ENCODE results near the gene PHKG2. TPM values are rescaled to one million over a fixed set of nuclear protein-coding genes. Genes with fewer than 3 reads are reported as not detected.

The PHKG2 gene
- total RNA-seq, 8 experiments from 2014 or later, result 12.0 to 35.7 (median 18.6) TPM

- Histone ChIP-seq H3K4me3 (peak overlapping the region; percentile 50 to 62 (median 59)), H3K4me1 (replicated peaks in 1 of 2) (peaks cover 20 to 22% of the 10 kb centered on the region in 2 donors), H3K27ac (peak overlapping the region; percentile 89 to 94)
- ATAC-seq (replicated peaks in 6 of 8), result peak; percentile 1 to 22 (median 8)
- in situ Hi-C loops (cut with MboI; ENCODE audit: low pct_unique_long_range_greater_than_20kb in 2 of 9, low sequenced_read_pairs in 9 of 9, unreplicated experiment in 9 of 9), result loop anchor here in 2 of 9 experiments (25.0 kb wide), 1 partner anchor 113 kb away; the partner anchor contains the start of genes BCL7C (in 2 of the 2) and CTF1 (in 2 of the 2)
- WGBS, 10 experiments, result 17 to 80% (median 70%) methylated on average over 1 to 4 of the region's 8 CpGs; no CpG with 5 or more reads in 5 of the 10 experiments
These were observed 26.3 kb downstream of the PHKG2 start for GRCh38 chr16:30774367-30775130.

- Histone ChIP-seq H3K4me1 (replicated peaks in 1 of 2) (peaks cover 20 to 22% of the 10 kb centered on the region in 2 donors), H3K27ac (peak overlapping the region; percentile 89 to 94), H3K4me3 (peak overlapping the region; percentile 50 to 62 (median 59))
- 0 to 71% (median 38%) methylated on average over 1 to 4 of the region's 15 CpGs; no CpG with 5 or more reads in 6 of the 10 experiments for WGBS, 10 experiments
- in situ Hi-C loops (cut with MboI; ENCODE audit: low pct_unique_long_range_greater_than_20kb in 2 of 9, low sequenced_read_pairs in 9 of 9, unreplicated experiment in 9 of 9), result loop anchor here in 2 of 9 experiments (25.0 kb wide), 1 partner anchor 112 kb away; the partner anchor contains the start of genes BCL7C (in 2 of the 2) and CTF1 (in 2 of the 2)
- ATAC-seq (replicated peaks in 6 of 8), result no peak
These were observed 26.8 kb downstream of the PHKG2 start for GRCh38 chr16:30775131-30775391.

- WGBS, 10 experiments, result 0 to 1% (median 0%) methylated on average over 1 to 24 of the region's 81 CpGs; no CpG with 5 or more reads in 4 of the 10 experiments
- Histone ChIP-seq H3K27ac (peak overlapping the region; percentile 89 to 94), H3K4me1 (replicated peaks in 1 of 2) (peaks cover 20 to 22% of the 10 kb centered on the region in 2 donors), H3K4me3 (peak overlapping the region; percentile 50 to 62 (median 59))
- in situ Hi-C loops (cut with MboI; ENCODE audit: low pct_unique_long_range_greater_than_20kb in 2 of 9, low sequenced_read_pairs in 9 of 9, unreplicated experiment in 9 of 9), result loop anchor here in 2 of 9 experiments (25.0 kb wide), 1 partner anchor 112 kb away; the partner anchor contains the start of genes BCL7C (in 2 of the 2) and CTF1 (in 2 of the 2)
- peak; percentile 71 to 91 (median 88) for ATAC-seq (replicated peaks in 6 of 8)
These were observed 27.4 kb downstream of the PHKG2 start for GRCh38 chr16:30775392-30776188.

GRCh38 chr16:30777591-30778297, 29.5 kb downstream of the PHKG2 start:
- H3K27ac ChIP-seq, result no peak overlapping the region
- no peak overlapping the region for H3K4me3 ChIP-seq
- in situ Hi-C loops (cut with MboI; ENCODE audit: low pct_unique_long_range_greater_than_20kb in 2 of 9, low sequenced_read_pairs in 9 of 9, unreplicated experiment in 9 of 9), result loop anchor here in 2 of 9 experiments (25.0 kb wide), 1 partner anchor 110 kb away; the partner anchor contains the start of genes BCL7C (in 2 of the 2) and CTF1 (in 2 of the 2)
- no peak for ATAC-seq (replicated peaks in 6 of 8)
- peaks cover 20 to 22% of the 10 kb centered on the region in 2 donors for H3K4me1 ChIP-seq (replicated peaks in 1 of 2)
- 60 to 100% (median 90%) methylated on average over 1 to 2 of the region's 7 CpGs; no CpG with 5 or more reads in 6 of the 10 experiments for whole genome bisulfite sequencing, 10 experiments

GRCh38 chr16:30778549-30779244, 30.5 kb downstream of the PHKG2 start:
- ATAC-seq (replicated peaks in 6 of 8), result no peak

GRCh38 chr16:30779596-30779995, 31.4 kb downstream of the PHKG2 start:
- no peak overlapping the region for H3K27ac ChIP-seq
- no peak overlapping the region for H3K4me3 ChIP-seq
- 20 to 100% (median 93%) methylated on average over 1 to 3 of the region's 6 CpGs; no CpG with 5 or more reads in 4 of the 10 experiments for WGBS, 10 experiments
- ATAC-seq (replicated peaks in 6 of 8), result no peak
- peaks cover 18 to 22% of the 10 kb centered on the region in 2 donors for H3K4me1 ChIP-seq (replicated peaks in 1 of 2)
- in situ Hi-C loops (cut with MboI; ENCODE audit: low pct_unique_long_range_greater_than_20kb in 2 of 9, low sequenced_read_pairs in 9 of 9, unreplicated experiment in 9 of 9), result loop anchor here in 2 of 9 experiments (25.0 kb wide), 1 partner anchor 108 kb away; the partner anchor contains the start of genes BCL7C (in 2 of the 2) and CTF1 (in 2 of the 2)

More at GRCh38 chr16:30778549-30779244, 30.5 kb downstream of the PHKG2 start:
- peaks cover 20 to 22% of the 10 kb centered on the region in 2 donors for H3K4me1 ChIP-seq (replicated peaks in 1 of 2)
- H3K27ac ChIP-seq, result no peak overlapping the region
- 33 to 100% (median 100%) methylated on average over 1 to 2 of the region's 14 CpGs; no CpG with 5 or more reads in 7 of the 10 experiments for WGBS, 10 experiments
- no peak overlapping the region for H3K4me3 ChIP-seq
- in situ Hi-C loops (cut with MboI; ENCODE audit: low pct_unique_long_range_greater_than_20kb in 2 of 9, low sequenced_read_pairs in 9 of 9, unreplicated experiment in 9 of 9), result loop anchor here in 2 of 9 experiments (25.0 kb wide), 1 partner anchor 109 kb away; the partner anchor contains the start of genes BCL7C (in 2 of the 2) and CTF1 (in 2 of the 2)

GRCh38 chr16:30780021-30780420, 31.8 kb downstream of the PHKG2 start:
- WGBS, 10 experiments, result 71 to 100% methylated on average over 1 to 2 of the region's 3 CpGs; no CpG with 5 or more reads in 8 of the 10 experiments
- in situ Hi-C loops (cut with MboI; ENCODE audit: low pct_unique_long_range_greater_than_20kb in 2 of 9, low sequenced_read_pairs in 9 of 9, unreplicated experiment in 9 of 9), result loop anchor here in 2 of 9 experiments (25.0 kb wide), 1 partner anchor 107 kb away; the partner anchor contains the start of genes BCL7C (in 2 of the 2) and CTF1 (in 2 of the 2)

GRCh38 chr16:30780549-30780948, 32.3 kb downstream of the PHKG2 start:
- WGBS, 10 experiments, result 85 to 100% (median 91%) methylated on average over 1 to 4 of the region's 4 CpGs; no CpG with 5 or more reads in 4 of the 10 experiments
- no peak for ATAC-seq (replicated peaks in 6 of 8)
- H3K4me3 ChIP-seq, result no peak overlapping the region
- in situ Hi-C loops (cut with MboI; ENCODE audit: low pct_unique_long_range_greater_than_20kb in 2 of 9, low sequenced_read_pairs in 9 of 9, unreplicated experiment in 9 of 9), result loop anchor here in 2 of 9 experiments (25.0 kb wide), 1 partner anchor 107 kb away; the partner anchor contains the start of genes BCL7C (in 2 of the 2) and CTF1 (in 2 of the 2)
- H3K27ac ChIP-seq, result no peak overlapping the region
- H3K4me1 ChIP-seq (replicated peaks in 1 of 2), result peaks cover 15 to 18% of the 10 kb centered on the region in 2 donors

More at GRCh38 chr16:30780021-30780420, 31.8 kb downstream of the PHKG2 start:
- ATAC-seq (replicated peaks in 6 of 8), result no peak
- Histone ChIP-seq H3K4me1 (replicated peaks in 1 of 2) (peaks cover 14 to 18% of the 10 kb centered on the region in 2 donors), H3K27ac (no peak overlapping the region), H3K4me3 (no peak overlapping the region)

- WGBS, 10 experiments, result 84 to 99% (median 97%) methylated on average over 8 to 29 of the region's 63 CpGs; no CpG with 5 or more reads in 4 of the 10 experiments
- H3K27ac ChIP-seq, result no peak overlapping the region
- peaks cover 8 to 9% of the 10 kb centered on the region in 2 donors for H3K4me1 ChIP-seq (replicated peaks in 1 of 2)
- H3K4me3 ChIP-seq, result no peak overlapping the region
- in situ Hi-C loops (cut with MboI; ENCODE audit: low pct_unique_long_range_greater_than_20kb in 2 of 9, low sequenced_read_pairs in 9 of 9, unreplicated experiment in 9 of 9), result loop anchor here in 2 of 9 experiments (25.0 kb wide), 1 partner anchor 105 kb away; the partner anchor contains the start of genes BCL7C (in 2 of the 2) and CTF1 (in 2 of the 2)
- ATAC-seq (replicated peaks in 6 of 8), result no peak
These were observed 34.5 kb downstream of the PHKG2 start for GRCh38 chr16:30782486-30783279.

- Histone ChIP-seq H3K27ac (no peak overlapping the region), H3K4me1 (replicated peaks in 1 of 2) (peaks cover 7 to 12% of the 10 kb centered on the region in 2 donors), H3K4me3 (no peak overlapping the region)
- ATAC-seq (replicated peaks in 6 of 8), result no peak
- 93 to 100% (median 98%) methylated on average over 3 to 13 of the region's 57 CpGs; no CpG with 5 or more reads in 5 of the 10 experiments for WGBS, 10 experiments
- in situ Hi-C loops (cut with MboI; ENCODE audit: low pct_unique_long_range_greater_than_20kb in 2 of 9, low sequenced_read_pairs in 9 of 9, unreplicated experiment in 9 of 9), result loop anchor here in 2 of 9 experiments (25.0 kb wide), 1 partner anchor 104 kb away; the partner anchor contains the start of genes BCL7C (in 2 of the 2) and CTF1 (in 2 of the 2)
These were observed 35.3 kb downstream of the PHKG2 start for GRCh38 chr16:30783280-30784109.

Data from motor neuron (in vitro differentiated cells).